ENCODE measurements around the gene GAN.

- TF ChIP-seq, protein P1, sequence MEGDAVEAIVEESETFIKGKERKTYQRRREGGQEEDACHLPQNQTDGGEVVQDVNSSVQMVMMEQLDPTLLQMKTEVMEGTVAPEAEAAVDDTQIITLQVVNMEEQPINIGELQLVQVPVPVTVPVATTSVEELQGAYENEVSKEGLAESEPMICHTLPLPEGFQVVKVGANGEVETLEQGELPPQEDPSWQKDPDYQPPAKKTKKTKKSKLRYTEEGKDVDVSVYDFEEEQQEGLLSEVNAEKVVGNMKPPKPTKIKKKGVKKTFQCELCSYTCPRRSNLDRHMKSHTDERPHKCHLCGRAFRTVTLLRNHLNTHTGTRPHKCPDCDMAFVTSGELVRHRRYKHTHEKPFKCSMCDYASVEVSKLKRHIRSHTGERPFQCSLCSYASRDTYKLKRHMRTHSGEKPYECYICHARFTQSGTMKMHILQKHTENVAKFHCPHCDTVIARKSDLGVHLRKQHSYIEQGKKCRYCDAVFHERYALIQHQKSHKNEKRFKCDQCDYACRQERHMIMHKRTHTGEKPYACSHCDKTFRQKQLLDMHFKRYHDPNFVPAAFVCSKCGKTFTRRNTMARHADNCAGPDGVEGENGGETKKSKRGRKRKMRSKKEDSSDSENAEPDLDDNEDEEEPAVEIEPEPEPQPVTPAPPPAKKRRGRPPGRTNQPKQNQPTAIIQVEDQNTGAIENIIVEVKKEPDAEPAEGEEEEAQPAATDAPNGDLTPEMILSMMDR (IDR thresholded peaks at IDR 0.05) = no peak
- TF ChIP-seq POLR2A (IDR thresholded peaks at IDR 0.05) = no peak
Measured at GRCh38 chr16:81329947-81330346, 15.2 kb downstream of the GAN start.

Measured in testis (tissue), 2 donors.